B cell (primary cell): ENCODE data around the gene SLA2. TPM values are rescaled to one million over a fixed set of nuclear protein-coding genes. Genes with fewer than 3 reads are reported as not detected.
A peak's percentile ranks its signal among the peaks of the same experiment; 100 is the strongest.
"Not testable (repeated sequence)": the region's sequence is repeated elsewhere in the genome, so short reads cannot be mapped to it uniquely, and the experiment has no call there.

Experiments used
- ATAC-seq: fragments of 200-7000 bp; cut with Tn5 transposase; one replicate; pipeline ENCODE4 v1.10.0; 2021; ENCODE audit warnings: low read depth, mild to moderate bottlenecking, moderate number of reproducible peaks, moderate library complexity
- CTCF ChIA-PET: fragments of 350-600 bp; sonication (Branson Sonifier 250); formaldehyde crosslinking; loops from one replicate; lab custom pipeline; 2021; ENCODE audit warnings: antibody characterized with exemption, inconsistent platforms; lab: Charles Lee
- POLR2A ChIA-PET: fragments of 350-600 bp; sonication (Branson Sonifier 250); formaldehyde crosslinking; loops from one replicate; lab custom pipeline; 2021; ENCODE audit warnings: antibody characterized with exemption; lab: Charles Lee
- DNase-seq: peaks from one replicate; pipeline ENCODE4 v3.0.0; 2013
- H2AFZ ChIP-seq: 2 replicates; pipeline ENCODE4 v1.6.1; 2012; ENCODE audit warnings: mild to moderate bottlenecking, low read depth, low read length; ENCODE audit not compliant: insufficient read depth, poor library complexity, severe bottlenecking
- H3K27ac ChIP-seq, 2 donors: 1 replicate in 1 of 2; 2 replicates in 1 of 2; pipeline ENCODE4 v1.5.1; 2012 to 2013; ENCODE audit warnings: low read length in 2 of 2, mild to moderate bottlenecking in 2 of 2, moderate library complexity in 1 of 2
- H3K27me3 ChIP-seq, 4 experiments: fragments of 200-600 bp in 1 of 4; sonication (generic) in 1 of 4; replicated peaks in 1 of 4; 1 replicate in 2 of 4; 2 replicates in 2 of 4; pipeline versions ENCODE4 v1.6.1 to v1.7.0; 2013 to 2016; ENCODE audit warnings: low read length in 3 of 4, mild to moderate bottlenecking in 2 of 4, mixed read lengths in 1 of 4, moderate library complexity in 1 of 4; ENCODE audit not compliant: insufficient read depth in 4 of 4, control insufficient read depth in 3 of 4; ENCODE audit errors: control extremely low read depth in 1 of 4
- H3K36me3 ChIP-seq, 2 experiments: replicated peaks in 1 of 2; 1 replicate in 1 of 2; 2 replicates in 1 of 2; pipeline versions ENCODE4 v1.6.1 to v1.7.1; 2013; ENCODE audit warnings: low read length in 1 of 2; ENCODE audit not compliant: insufficient read depth in 2 of 2, control insufficient read depth in 1 of 2; ENCODE audit errors: control extremely low read depth in 1 of 2, extremely low read depth in 1 of 2
- H3K4me1 ChIP-seq, 2 donors: fragments of 200-600 bp in 1 of 2; sonication (generic) in 1 of 2; 1 replicate in 1 of 2; 2 replicates in 1 of 2; pipeline versions ENCODE4 v1.5.1 to v1.6.1; 2013 to 2017; ENCODE audit warnings: low read length in 2 of 2; ENCODE audit not compliant: control insufficient read depth in 2 of 2, insufficient read depth in 2 of 2
- H3K4me2 ChIP-seq: replicated peaks from 2 replicates; pipeline ENCODE3; 2012; ENCODE audit warnings: mild to moderate bottlenecking, low read depth, low read length; ENCODE audit not compliant: poor library complexity, severe bottlenecking
- H3K4me3 ChIP-seq, 5 experiments: fragments of 200-600 bp in 1 of 5; sonication (generic) in 1 of 5; 1 replicate in 3 of 5; 2 replicates in 2 of 5; pipeline versions ENCODE4 v1.5.1 to v1.7.0; 2011 to 2016; ENCODE audit warnings: low read length in 4 of 5, mild to moderate bottlenecking in 4 of 5, low read depth in 2 of 5, control low read depth in 1 of 5, moderate library complexity in 1 of 5; ENCODE audit not compliant: insufficient read depth in 1 of 5; ENCODE audit errors: control extremely low read depth in 1 of 5, extremely low read depth in 1 of 5
- H3K79me2 ChIP-seq: fragments of 200-600 bp; sonication (generic); one replicate; pipeline ENCODE4 v1.6.0; 2016; ENCODE audit warnings: low read length; ENCODE audit not compliant: control insufficient read depth, insufficient read depth
- H3K9ac ChIP-seq: fragments of 200-600 bp; sonication (generic); 2 replicates; pipeline ENCODE4 v1.6.1; 2017; ENCODE audit warnings: mild to moderate bottlenecking, low read length, moderate library complexity
- H3K9me3 ChIP-seq, 3 donors: one replicate each; pipeline versions ENCODE4 v1.6.1 to v1.7.1; 2013; ENCODE audit warnings: low read length in 2 of 3; ENCODE audit not compliant: control insufficient read depth in 2 of 3, insufficient read depth in 1 of 3; ENCODE audit errors: control extremely low read depth in 1 of 3
- H4K20me1 ChIP-seq: 2 replicates; pipeline ENCODE4 v1.6.0; 2012; ENCODE audit warnings: mild to moderate bottlenecking, low read length; ENCODE audit not compliant: insufficient read depth, control insufficient read depth, poor library complexity, severe bottlenecking
- H3K27ac Mint-ChIP-seq: one replicate; pipeline ENCODE4 v1.8.0; 2021; ENCODE audit warnings: mixed read lengths
- H3K27me3 Mint-ChIP-seq: one replicate; pipeline ENCODE4 v1.8.0; 2021; ENCODE audit warnings: mixed read lengths
- H3K4me1 Mint-ChIP-seq: one replicate; pipeline ENCODE4 v1.8.0; 2021; ENCODE audit warnings: mixed read lengths
- H3K4me3 Mint-ChIP-seq: one replicate; pipeline ENCODE4 v1.8.0; 2021; ENCODE audit warnings: mixed read lengths
- H3K9me3 Mint-ChIP-seq: one replicate; pipeline ENCODE4 v1.8.0; 2022; ENCODE audit warnings: mixed read lengths; ENCODE audit not compliant: insufficient read depth
- EZH2 ChIP-seq: IDR thresholded peaks from 2 replicates; pipeline ENCODE4 v1.6.1; 2012; ENCODE audit warnings: borderline replicate concordance, low read depth, mild to moderate bottlenecking, moderate library complexity, low read length; ENCODE audit not compliant: insufficient read depth, poor library complexity, severe bottlenecking
- WGBS: methylation state at CpG from one replicate; pipeline ENCODE4 v1.1.5; 2013; ENCODE audit warnings: missing lambda C conversion rate; ENCODE audit not compliant: insufficient coverage; 5-methylcytosine and 5-hydroxymethylcytosine counted together
- intact Hi-C: fragments of 100-400 bp; cut with micrococcal nuclease; formaldehyde crosslinking; loops from one replicate; pipeline ENCODE4 v1.10.0; 2022
- polyA plus RNA-seq: library from polyadenylated mRNA; depleted of rRNA; stranded (reverse); fragments of >200 nt; gene quantifications from 2 replicates; pipeline ENCODE4 v1.2.3, GENCODE V29; 2012
- total RNA-seq, 2 donors: library from RNA; stranded (reverse); fragments of 120-200 nt in 1 of 2; gene quantifications; 1 replicate in 1 of 2; 2 replicates in 1 of 2; pipeline versions ENCODE4 v1.2.3 to v1.2.4, GENCODE V29; 2013 to 2022
- TF ChIP-seq, protein P1 (sequence below): fragments of 200-600 bp; IDR thresholded peaks from one replicate; pipeline ENCODE4 v1.8.0; 2022; ENCODE audit warnings: antibody characterized with exemption, mild to moderate bottlenecking

Gene SLA2
- total and polyA plus RNA-seq, 2 donors (not counting 1 experiment from before 2014, with no cell fraction given): 0.73 to 0.76 TPM

DNA sequence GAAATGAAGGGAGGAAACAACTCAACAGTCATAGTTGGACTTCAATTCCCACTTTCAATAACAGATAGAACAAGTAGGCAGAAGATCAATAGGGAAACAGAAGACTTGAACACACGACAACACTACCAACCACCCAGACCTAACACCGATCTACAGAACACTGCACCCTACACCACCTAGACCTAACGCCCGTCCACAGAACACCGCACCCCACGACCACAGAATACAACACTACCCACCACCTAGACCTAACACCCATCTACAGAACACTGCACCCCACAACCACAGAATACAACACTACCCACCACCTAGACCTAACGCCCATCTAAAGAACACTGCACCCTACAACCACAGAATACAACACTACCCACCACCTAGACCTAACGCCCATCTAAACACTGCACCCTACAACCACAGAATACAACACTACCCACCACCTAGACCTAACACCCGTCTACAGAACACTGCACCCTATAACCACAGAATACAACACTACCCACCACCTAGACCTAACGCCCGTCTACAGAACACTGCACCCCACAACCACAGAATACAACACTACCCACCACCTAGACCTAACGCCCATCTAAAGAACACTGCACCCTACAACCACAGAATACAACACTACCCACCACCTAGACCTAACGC is 81.8 kb downstream of the SLA2 start:
- H3K4me3 ChIP-seq, DNase-seq, H3K79me2 ChIP-seq, H3K9me3 Mint-ChIP-seq, H3K27ac ChIP-seq, H3K9ac ChIP-seq, ATAC-seq, H3K4me3 Mint-ChIP-seq, CTCF ChIA-PET, H3K4me1 Mint-ChIP-seq, H4K20me1 ChIP-seq, H3K4me1 ChIP-seq, H3K27me3 ChIP-seq, H3K4me2 ChIP-seq, POLR2A ChIA-PET, H3K27me3 Mint-ChIP-seq, H2AFZ ChIP-seq, H3K36me3 ChIP-seq, H3K27ac Mint-ChIP-seq, intact Hi-C loops: not testable (repeated sequence)
- H3K9me3 ChIP-seq: peaks cover 0 to 14% (median 7%) of the 10 kb centered on the region in 3 donors
- WGBS: 99% methylated on average over 8 of the region's 13 CpGs

DNA sequence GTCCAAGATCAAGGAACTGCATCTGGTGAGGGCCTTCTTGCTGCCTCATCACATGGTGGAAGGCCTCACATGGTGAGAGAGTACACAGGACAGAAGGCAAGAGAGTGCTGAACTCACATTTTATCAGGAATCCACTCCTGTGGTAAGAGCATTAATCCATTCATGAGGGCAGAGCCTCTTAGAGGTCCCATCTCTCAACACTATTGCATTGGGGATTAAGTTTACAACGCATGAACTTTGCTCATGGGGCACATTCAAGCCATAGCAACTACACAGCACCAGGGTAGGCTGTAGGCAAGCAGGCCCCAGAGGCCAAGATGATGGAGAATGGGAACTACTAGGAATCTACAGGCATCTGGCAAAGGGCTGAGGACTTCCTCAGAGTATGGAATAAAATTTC is 82.6 kb downstream of the SLA2 start:
- WGBS: no CpG with 5 or more reads among the region's 1 CpG
- Histone ChIP-seq H3K9ac (no peak overlapping the region), H3K79me2 (no peaks in the 10 kb centered on the region), H3K36me3 (peaks cover 0 to 2% of the 10 kb centered on the region in 2 experiments), H3K4me2 (no peak overlapping the region), H3K4me3 (no peak overlapping the region), H3K4me1 (no peaks in the 10 kb centered on the region), H2AFZ (no peak overlapping the region), H3K9me3 (peaks cover 0 to 14% (median 7%) of the 10 kb centered on the region in 3 donors), H3K27me3 (no peaks in the 10 kb centered on the region), H3K27ac (no peak overlapping the region), H4K20me1 (no peaks in the 10 kb centered on the region)
- TF ChIP-seq, protein P1, sequence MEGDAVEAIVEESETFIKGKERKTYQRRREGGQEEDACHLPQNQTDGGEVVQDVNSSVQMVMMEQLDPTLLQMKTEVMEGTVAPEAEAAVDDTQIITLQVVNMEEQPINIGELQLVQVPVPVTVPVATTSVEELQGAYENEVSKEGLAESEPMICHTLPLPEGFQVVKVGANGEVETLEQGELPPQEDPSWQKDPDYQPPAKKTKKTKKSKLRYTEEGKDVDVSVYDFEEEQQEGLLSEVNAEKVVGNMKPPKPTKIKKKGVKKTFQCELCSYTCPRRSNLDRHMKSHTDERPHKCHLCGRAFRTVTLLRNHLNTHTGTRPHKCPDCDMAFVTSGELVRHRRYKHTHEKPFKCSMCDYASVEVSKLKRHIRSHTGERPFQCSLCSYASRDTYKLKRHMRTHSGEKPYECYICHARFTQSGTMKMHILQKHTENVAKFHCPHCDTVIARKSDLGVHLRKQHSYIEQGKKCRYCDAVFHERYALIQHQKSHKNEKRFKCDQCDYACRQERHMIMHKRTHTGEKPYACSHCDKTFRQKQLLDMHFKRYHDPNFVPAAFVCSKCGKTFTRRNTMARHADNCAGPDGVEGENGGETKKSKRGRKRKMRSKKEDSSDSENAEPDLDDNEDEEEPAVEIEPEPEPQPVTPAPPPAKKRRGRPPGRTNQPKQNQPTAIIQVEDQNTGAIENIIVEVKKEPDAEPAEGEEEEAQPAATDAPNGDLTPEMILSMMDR: no peak
- no peak for TF ChIP-seq EZH2
- ChIA-PET POLR2A (no interaction called here), CTCF (no interaction called here)
- Mint-ChIP-seq H3K9me3 (peaks cover 3% of the 10 kb centered on the region), H3K27ac (peak overlapping the region; percentile 28), H3K4me1 (no peaks in the 10 kb centered on the region), H3K27me3 (no peaks in the 10 kb centered on the region), H3K4me3 (no peak overlapping the region)
- ATAC-seq (no peak), DNase-seq (no peak)
- intact Hi-C loops: no loop called here
